ENCODE results near the gene HSD17B12.
"Not testable (repeated sequence)": the region's sequence is repeated elsewhere in the genome, so short reads cannot be mapped to it uniquely, and the experiment has no call there.

Gene HSD17B12

GRCh38 chr11:43664295-43664694 is 16.2 kb upstream of the HSD17B12 start:
- TF ChIP-seq CTCF (IDR thresholded peaks at IDR 0.05; ENCODE audit: low read depth, low read length) = no peak
- DNase-seq (ENCODE audit: low read depth in 2 of 2) = no peak
- no peak overlapping the region for H3K4me3 ChIP-seq (replicated peaks in 1 of 2; ENCODE audit: low read depth in 2 of 2, low read length in 2 of 2)

- DNase-seq (ENCODE audit: low read depth in 2 of 2); H3K4me3 ChIP-seq (replicated peaks in 1 of 2; ENCODE audit: low read depth in 2 of 2, low read length in 2 of 2): not testable (repeated sequence)
Observed at GRCh38 chr11:43671284-43671683, 9.3 kb upstream of the HSD17B12 start.

- TF ChIP-seq CTCF (IDR thresholded peaks at IDR 0.05; ENCODE audit: low read depth, low read length) = no peak
- DNase-seq (ENCODE audit: low read depth in 2 of 2) = no peak
Observed at GRCh38 chr11:43674560-43674959, 6.0 kb upstream of the HSD17B12 start.

GRCh38 chr11:43676933-43677332 is 3.6 kb upstream of the HSD17B12 start:
- H3K4me3 ChIP-seq (replicated peaks in 1 of 2; ENCODE audit: low read depth in 2 of 2, low read length in 2 of 2) = no peak overlapping the region
- no peak for TF ChIP-seq CTCF (IDR thresholded peaks at IDR 0.05; ENCODE audit: low read depth, low read length)

More at GRCh38 chr11:43674560-43674959, 6.0 kb upstream of the HSD17B12 start:
- no peak overlapping the region for H3K4me3 ChIP-seq (replicated peaks in 1 of 2; ENCODE audit: low read depth in 2 of 2, low read length in 2 of 2)

GRCh38 chr11:43681401-43681942 is 934 bp downstream of the HSD17B12 start:
- H3K4me3 ChIP-seq (replicated peaks in 1 of 2; ENCODE audit: low read depth in 2 of 2, low read length in 2 of 2) = peak overlapping the region; percentile 86 to 87
- peak in 1 of 2 donors; percentile 32 for DNase-seq (ENCODE audit: low read depth in 2 of 2)
- TF ChIP-seq CTCF (IDR thresholded peaks at IDR 0.05; ENCODE audit: low read depth, low read length) = no peak

More at GRCh38 chr11:43676933-43677332, 3.6 kb upstream of the HSD17B12 start:
- DNase-seq (ENCODE audit: low read depth in 2 of 2) = no peak

GRCh38 chr11:43682081-43682480 is 1.5 kb downstream of the HSD17B12 start:
- H3K4me3 ChIP-seq (replicated peaks in 1 of 2; ENCODE audit: low read depth in 2 of 2, low read length in 2 of 2) = peak overlapping the region; percentile 86 to 87
- DNase-seq (ENCODE audit: low read depth in 2 of 2) = not testable (repeated sequence)

GRCh38 chr11:43685440-43685839 is 4.9 kb downstream of the HSD17B12 start:
- peak in 1 of 2 donors; percentile 8 for DNase-seq (ENCODE audit: low read depth in 2 of 2)
- H3K4me3 ChIP-seq (replicated peaks in 1 of 2; ENCODE audit: low read depth in 2 of 2, low read length in 2 of 2) = no peak overlapping the region
- peak; percentile 25 for TF ChIP-seq CTCF (IDR thresholded peaks at IDR 0.05; ENCODE audit: low read depth, low read length)

GRCh38 chr11:43686207-43686606 is 5.7 kb downstream of the HSD17B12 start:
- no peak for TF ChIP-seq CTCF (IDR thresholded peaks at IDR 0.05; ENCODE audit: low read depth, low read length)
- peak in 1 of 2 donors; percentile 28 for DNase-seq (ENCODE audit: low read depth in 2 of 2)

More at GRCh38 chr11:43686207-43686606, 5.7 kb downstream of the HSD17B12 start:
- H3K4me3 ChIP-seq (replicated peaks in 1 of 2; ENCODE audit: low read depth in 2 of 2, low read length in 2 of 2) = no peak overlapping the region
